ENCODE measurements around the gene SNX25.
"Not testable (repeated sequence)": the region's sequence is repeated elsewhere in the genome, so short reads cannot be mapped to it uniquely, and the experiment has no call there.

SNX25 gene

DNA sequence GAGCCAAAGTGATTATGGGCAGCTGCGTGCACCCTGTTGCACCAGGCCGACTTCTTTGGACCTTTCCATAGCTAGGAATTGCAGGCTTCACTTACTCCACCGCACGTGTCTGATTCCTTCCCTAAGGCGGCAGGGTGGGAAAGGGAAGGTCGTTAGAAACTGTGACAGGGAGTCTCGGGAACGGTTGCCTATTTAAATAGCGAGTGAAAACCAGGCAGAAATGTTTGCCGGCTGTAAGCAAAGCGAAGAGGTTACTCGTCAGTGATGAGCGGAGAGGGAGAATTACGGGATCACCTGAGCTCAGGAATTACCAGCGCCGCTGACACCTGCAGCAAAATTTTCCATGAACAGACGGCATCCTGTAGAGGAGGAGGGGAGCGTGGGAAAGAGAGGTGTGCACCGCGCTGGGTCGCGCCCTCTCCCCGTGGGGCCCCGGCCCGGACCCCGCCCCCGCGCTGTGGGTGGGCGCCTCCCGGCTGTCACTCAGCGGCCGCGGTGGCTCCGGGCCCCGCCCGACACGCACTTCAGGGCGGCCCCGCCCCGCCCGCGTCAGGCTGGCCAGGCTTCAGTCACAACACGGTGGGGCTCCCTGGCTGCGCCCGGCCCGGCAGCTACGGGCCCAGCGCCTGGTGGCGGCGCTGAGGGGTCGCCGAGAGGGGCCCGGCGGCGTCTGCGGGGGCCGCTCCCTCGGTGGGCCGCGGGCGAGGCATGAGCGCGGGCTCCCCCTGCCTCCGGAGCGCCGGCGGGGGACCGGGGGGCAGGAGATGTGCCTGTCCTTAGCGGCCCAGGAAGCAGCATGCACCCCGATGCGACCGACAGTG is at the start of gene SNX25:
TSS of gene SNX25 (plus strand) at position 568 of the 821 bp plus-strand sequence. CDS start at position 797, 229 bp downstream.
- peak; percentile 85 for DNase-seq (ENCODE audit: low spot score)

- DNase-seq (ENCODE audit: low spot score): no peak
Measured at GRCh38 chr4:185165605-185166063, 43.8 kb upstream of the SNX25 start.

- DNase-seq (ENCODE audit: low spot score): no peak
Measured at GRCh38 chr4:185167234-185167633, 42.2 kb upstream of the SNX25 start.

DNA sequence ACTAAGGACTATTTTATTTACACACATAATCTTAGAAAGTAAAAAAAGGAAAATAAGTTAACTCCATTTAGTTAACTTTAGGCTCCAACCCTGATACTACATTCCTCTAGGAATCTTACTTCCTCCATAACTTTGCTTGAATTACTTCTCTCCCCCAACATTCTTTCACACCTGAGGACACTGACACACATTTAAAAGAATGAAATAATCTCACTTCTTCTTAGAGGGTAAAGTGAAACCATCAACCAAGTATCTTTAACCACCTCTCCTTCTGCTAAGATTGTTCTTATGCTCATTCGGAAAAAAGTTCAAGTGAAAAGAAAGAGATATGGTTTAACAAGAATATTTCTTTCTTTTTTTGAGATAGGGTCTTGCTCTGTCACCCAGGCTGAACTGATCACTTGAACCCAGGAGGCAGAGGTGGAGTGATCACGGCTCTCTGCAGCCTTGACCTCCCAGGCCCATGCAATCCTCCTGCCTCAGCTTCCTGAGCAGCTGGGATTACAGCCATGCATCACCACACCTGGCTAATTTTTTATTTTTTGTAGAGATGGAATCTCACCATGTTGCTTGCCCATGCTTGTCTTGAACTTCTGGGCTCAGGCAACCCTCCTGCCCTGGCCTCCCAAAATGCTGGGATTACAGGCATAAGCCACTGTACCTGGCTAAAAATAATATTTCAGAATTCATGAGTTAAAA is 37.9 kb upstream of the SNX25 start:
- DNase-seq (ENCODE audit: low spot score): no peak

GRCh38 chr4:185179488-185179887 is 29.9 kb upstream of the SNX25 start:
- no peak for DNase-seq (ENCODE audit: low spot score)

DNA sequence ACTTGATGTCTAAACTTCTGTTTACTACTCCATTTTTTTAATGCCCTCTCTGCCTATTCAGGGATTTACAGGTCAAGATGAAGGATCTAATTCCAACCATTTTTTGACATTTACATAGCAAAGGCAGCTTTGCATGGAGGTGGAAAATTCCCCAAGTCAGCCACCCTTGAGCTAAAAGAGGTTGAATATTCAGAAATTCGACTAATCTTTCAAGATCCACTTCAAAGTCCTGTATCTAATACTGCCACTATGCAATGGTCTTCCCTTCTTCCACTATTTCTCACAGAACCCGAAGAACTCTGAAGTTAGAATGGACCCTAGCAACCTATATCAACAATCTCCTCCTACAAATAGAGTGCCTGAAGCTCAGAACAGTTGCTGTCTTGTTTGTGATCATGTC is 27.2 kb upstream of the SNX25 start:
- DNase-seq (ENCODE audit: low spot score): no peak

DNA sequence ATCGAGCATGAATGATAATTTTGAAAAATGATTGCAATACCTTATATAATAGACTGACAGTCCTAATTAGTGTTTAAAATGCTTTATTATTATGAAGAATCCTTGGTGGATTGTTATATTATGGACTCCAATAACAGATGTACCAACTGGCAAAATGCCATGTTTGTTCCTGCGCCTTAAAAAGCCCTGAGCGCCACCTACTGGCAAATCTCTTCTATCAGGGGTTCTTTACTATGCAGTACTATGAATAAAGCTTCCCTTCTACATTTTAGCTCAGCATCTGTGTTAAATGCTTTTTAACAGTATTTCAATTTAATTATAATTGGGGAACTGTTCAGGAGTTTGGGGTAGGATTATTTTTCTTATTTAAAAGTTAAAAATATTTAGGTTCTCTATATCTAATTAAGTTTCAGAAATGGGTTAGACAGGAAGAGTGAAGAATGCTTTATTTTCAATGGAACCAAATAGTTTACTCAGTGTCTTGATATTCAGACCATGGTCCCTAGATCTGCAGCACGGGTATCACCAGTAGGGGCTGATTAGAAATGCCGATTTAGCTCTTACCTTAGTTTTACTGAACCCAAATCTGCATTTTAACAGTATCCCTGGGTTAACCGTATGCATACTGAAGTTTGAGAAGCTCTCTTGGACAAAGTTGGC is 25.6 kb upstream of the SNX25 start:
- peak; percentile 87 for DNase-seq (ENCODE audit: low spot score)

- no peak for DNase-seq (ENCODE audit: low spot score)
Measured at GRCh38 chr4:185186769-185187168, 22.6 kb upstream of the SNX25 start.

DNA sequence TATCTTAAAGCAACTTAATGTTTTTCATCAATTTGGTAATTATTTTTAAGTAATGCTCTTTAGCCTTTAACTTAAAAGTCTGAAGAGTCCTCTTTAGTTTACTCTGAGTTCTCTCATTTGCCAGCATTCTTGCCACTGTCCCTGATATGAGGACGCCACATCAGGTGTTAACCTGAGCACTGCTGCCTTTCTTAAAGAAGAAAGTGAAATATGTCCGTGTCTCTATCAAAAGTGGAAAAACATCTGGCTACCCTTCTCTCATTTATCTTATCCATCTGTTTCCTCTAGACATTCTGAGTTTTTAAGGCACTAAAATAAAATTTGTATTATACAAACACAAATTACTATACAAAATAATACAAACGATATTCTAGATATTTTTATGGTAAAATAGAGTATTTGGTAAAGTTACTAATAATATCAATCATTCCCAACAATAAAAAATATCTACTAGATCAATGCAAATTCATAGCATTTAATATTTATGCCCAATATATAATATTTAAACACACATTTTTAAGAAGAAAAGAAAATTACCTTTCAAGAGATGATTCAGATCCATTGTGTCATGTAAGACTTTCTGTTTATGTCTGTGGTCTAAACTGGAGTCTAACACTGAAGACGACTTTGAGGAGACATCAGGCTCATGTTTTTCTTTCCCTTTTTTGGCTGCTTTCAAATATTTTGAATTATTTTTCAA is 19.6 kb upstream of the SNX25 start:
- DNase-seq (ENCODE audit: low spot score): no peak

DNA sequence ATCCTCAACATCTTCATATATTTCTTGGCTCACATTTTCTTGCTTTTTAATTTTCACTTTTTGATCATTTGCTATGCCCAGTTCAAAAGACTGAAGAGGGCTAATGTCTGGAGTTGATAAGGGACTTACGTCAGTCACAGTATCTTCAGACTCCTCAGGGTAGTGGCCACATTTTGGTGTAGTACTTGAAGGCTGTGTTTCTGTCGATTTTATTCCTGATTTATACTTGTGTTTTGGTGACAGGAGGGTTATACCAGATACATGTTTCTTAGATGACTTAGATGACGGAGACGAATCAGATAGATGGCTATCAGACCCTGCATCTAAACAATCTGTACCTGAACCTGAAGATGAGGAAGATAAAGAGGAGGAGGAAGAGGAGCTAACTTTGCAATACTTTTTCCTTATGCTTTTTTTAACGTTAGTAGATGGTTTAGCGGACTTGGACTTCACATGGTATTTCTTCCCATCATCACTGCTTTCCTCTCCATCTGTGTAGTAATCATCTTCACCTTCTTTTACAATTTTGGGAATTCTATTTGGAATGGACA is 19.0 kb upstream of the SNX25 start:
- no peak for DNase-seq (ENCODE audit: low spot score)

DNA sequence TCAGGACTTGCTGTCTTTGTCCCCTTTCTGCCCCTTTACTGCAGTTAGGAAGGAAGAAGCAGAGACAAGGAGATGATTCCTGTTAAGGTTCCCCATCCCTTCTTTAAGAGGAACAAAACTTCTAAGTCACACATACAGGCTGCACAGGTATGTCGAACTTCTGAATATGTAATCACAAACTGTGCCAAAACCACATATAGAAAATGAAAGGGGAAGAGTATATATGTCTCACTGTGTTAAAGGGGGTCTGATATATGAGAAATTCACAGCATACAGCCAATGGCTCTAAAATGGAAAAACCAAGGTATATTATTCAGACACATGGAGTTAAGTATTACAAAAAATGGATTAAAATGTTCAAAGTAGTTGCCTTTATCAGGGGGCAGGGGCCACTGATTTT is 17.3 kb upstream of the SNX25 start:
- no peak for DNase-seq (ENCODE audit: low spot score)

DNA sequence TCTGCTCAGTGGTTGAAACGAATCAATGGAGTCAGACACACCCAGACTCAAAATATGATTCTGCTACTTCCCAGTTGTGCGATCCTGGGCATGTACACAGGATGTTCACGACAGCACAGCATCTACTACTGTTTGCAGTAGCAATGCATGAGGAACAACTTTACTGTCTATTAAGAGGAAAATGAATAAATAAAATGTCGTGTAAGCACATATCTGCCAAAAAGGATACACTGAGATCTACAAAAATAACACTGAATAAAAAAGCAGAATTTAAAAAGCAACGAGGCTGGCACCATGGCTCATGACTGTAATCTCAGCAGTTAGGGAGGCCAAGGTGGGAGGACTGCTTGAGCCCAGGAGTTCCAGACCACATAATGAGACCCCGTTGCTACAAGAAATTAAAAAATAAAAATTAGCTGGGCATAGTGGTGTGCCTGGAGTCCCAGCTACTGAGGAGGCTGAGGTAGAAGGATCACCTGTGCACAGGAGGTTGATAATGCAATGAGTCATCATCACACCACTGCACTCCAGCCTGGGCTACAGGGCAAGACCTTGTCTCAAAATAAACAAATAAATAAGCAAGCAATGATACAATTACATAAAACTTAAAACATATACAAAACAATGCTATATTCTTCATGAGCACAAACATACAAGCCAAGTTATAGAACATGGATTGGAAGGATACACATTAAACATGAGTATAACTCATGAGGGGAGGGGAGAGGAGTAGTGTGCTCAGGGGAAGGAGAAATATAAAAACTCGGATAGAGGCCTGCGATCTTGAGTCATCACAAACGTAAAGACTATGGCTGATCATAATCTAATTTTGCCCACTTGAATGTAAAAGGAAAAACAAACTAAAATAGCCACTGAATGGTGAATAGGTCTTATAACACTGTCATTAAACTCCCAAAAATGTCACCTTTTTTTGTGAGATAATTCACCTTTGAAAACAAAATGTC is 14.2 kb upstream of the SNX25 start:
- DNase-seq (ENCODE audit: low spot score): no peak

DNA sequence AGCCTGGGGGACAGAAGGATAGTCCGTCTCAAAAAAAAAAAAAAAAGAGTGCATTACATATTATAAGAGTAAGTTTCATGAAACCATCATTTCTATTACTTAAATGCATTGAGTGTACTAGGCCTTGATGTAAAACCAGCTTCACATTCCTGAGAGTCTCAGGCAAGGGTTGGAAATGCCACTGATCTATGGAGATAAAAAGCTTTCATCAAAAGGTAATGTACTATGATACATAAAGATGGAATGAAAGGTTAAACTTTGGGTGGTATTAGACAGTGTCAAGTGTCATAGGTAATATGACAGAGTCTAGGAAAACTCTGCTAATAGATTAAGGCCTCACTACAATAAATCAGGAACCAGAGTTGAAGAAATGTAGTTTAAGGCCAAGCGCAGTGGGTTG is 13.0 kb upstream of the SNX25 start:
- no peak for DNase-seq (ENCODE audit: low spot score)

- not testable (repeated sequence) for DNase-seq (ENCODE audit: low spot score)
Measured at GRCh38 chr4:185198189-185198588, 11.2 kb upstream of the SNX25 start.

DNA sequence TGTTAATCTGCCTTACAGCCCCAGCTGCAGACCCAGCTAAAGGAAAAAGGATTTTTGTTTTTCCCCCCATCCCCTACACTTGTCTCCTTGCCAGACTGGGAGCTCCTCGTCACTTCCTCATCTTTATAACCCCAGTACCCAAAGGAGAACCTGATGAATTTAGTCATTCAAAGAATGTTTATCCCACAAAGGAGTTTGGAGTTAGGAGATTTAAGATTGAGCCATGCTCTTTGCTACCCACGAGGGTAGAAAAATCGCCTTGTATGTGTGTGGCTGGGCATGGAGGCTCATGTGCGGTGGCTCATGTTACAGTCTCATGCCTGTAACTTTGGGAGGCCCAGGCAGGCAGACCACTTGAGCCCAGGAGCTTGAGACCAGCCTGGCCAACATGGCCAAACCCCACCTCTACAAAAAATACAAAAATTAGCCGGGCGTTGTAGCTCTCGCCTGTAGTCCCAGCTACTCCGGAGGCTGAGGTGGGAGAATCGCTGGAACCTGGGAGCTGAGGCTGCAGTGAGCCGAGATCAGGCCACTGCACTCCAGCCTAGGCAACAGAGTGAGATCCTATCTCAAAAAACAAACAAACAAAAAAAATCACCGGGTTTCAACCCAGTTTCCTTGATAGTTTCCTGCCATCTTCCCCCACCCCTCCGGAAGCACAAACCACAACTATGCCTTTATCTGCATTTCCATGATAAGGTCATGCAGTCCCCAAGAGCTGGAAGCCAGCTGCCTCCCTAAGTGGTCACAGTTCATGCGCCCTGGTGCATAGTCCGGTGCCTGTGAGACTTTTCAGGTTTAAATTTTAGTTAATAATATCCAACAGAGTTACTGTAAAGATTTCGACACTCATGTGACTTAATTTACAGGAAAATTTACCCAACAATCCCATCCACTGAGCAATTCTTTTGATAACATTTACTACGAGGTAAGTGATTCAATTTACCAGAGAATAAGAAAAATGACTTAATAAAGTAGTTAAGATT is 7.1 kb upstream of the SNX25 start:
- DNase-seq (ENCODE audit: low spot score): no peak

- DNase-seq (ENCODE audit: low spot score): no peak
Measured at GRCh38 chr4:185202984-185203485, 6.4 kb upstream of the SNX25 start.

- peak; percentile 91 for DNase-seq (ENCODE audit: low spot score)
Measured at GRCh38 chr4:185203486-185204237, 5.7 kb upstream of the SNX25 start, which contains the start of gene CFAP97. Gene CFAP97, minus strand, starts transcription at chr4:185204000. Its CDS starts 12,804 bp downstream, at chr4:185191196.

DNA sequence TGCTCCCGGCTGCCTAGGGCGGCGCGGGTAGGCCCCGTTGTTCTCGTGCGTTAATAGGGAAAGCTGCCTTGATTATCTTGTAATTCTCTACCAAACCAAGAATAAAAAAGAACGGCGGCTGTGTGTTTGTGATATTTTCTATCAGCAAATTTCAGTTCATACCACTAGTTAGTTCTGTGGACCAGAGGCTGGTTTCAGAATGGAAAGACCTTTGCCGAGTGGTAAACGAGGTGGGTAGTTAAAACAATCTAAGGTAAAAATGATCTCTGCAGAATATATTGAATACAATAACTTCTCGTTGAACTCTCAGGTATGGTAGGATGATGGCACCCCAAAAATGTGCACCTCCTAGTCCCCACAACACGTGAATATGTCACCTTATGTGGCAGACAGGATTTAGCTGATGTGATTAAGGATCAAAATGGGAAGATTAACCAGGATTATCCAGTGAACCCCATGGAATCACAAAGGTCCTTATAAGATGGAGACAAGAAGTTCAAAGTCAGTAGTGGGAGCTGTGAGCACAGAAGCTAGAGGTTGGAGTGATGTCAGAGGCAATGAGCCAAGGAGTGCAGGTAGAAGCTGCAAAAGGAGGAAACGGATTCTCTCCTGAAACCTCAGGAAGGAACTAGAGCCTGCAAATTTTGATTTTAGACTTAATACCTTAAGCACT is 5.0 kb upstream of the SNX25 start:
- no peak for DNase-seq (ENCODE audit: low spot score)
